A673 (cell line): Measurements from ENCODE around the gene KRTAP9-4. TPM values are rescaled to one million over a fixed set of nuclear protein-coding genes. Genes with fewer than 3 reads are reported as not detected.

Experiments used
- BruUV-seq: library from RNA; stranded (reverse); fragments of 400-500 nt; replicated peaks from 2 replicates; lab custom pipeline; 2021; lab: Mats Ljungman, UMichigan
- CTCF ChIA-PET: fragments of 300-600 bp; sonication (Branson Sonifier 250); formaldehyde crosslinking; loops from one replicate; lab custom pipeline; 2022; ENCODE audit warnings: antibody characterized with exemption; lab: Charles Lee
- POLR2A ChIA-PET: fragments of 300-600 bp; sonication (Branson Sonifier 250); formaldehyde crosslinking; loops from one replicate; lab custom pipeline; 2022; ENCODE audit warnings: antibody characterized with exemption; ENCODE audit not compliant: low non-redundant PET; lab: Charles Lee
- DNase-seq: peaks from one replicate; pipeline ENCODE4 v3.0.0-alpha.2; 2015; ENCODE audit warnings: low spot score
- H3K27ac ChIP-seq: fragments of 200-600 bp; sonication (generic); 2 replicates; pipeline ENCODE4 v1.5.1; 2016; ENCODE audit warnings: mixed run types, low read depth, mild to moderate bottlenecking, mixed read lengths, antibody characterized with exemption, low read length; ENCODE audit not compliant: poor library complexity, severe bottlenecking
- H3K27me3 ChIP-seq: fragments of 200-600 bp; sonication (generic); replicated peaks from 2 replicates; pipeline ENCODE4 v1.6.1; 2017; ENCODE audit warnings: mixed run types, low read depth, mild to moderate bottlenecking, mixed read lengths, antibody characterized with exemption, low read length; ENCODE audit not compliant: insufficient read depth, poor library complexity
- H3K36me3 ChIP-seq: fragments of 200-600 bp; sonication (generic); 2 replicates; pipeline ENCODE4 v1.6.1; 2016; ENCODE audit warnings: mixed run types, mild to moderate bottlenecking, mixed read lengths, antibody characterized with exemption, low read length; ENCODE audit not compliant: insufficient read depth, poor library complexity, severe bottlenecking
- H3K4me1 ChIP-seq: fragments of 200-600 bp; sonication (generic); 2 replicates; pipeline ENCODE4 v1.6.1; 2017; ENCODE audit warnings: mixed run types, mild to moderate bottlenecking, mixed read lengths, antibody characterized with exemption, low read length; ENCODE audit not compliant: insufficient read depth, poor library complexity, severe bottlenecking
- H3K4me3 ChIP-seq: fragments of 200-600 bp; sonication (generic); 2 replicates; pipeline ENCODE4 v1.5.1; 2016; ENCODE audit warnings: low read depth, mixed run types, mild to moderate bottlenecking, mixed read lengths, low read length; ENCODE audit not compliant: poor library complexity, severe bottlenecking
- H3K9me3 ChIP-seq: fragments of 200-600 bp; sonication (generic); 2 replicates; pipeline ENCODE4 v1.6.1; 2016; ENCODE audit warnings: mixed run types, low read depth, mild to moderate bottlenecking, mixed read lengths, antibody characterized with exemption, low read length; ENCODE audit not compliant: poor library complexity, severe bottlenecking
- CTCF ChIP-seq: fragments of 300-800, 200-600 bp; sonication (generic); conservative IDR thresholded peaks from 2 replicates; pipeline ENCODE4 v1.5.1; 2017; ENCODE audit warnings: low read depth, mild to moderate bottlenecking, antibody characterized with exemption, low read length, moderate library complexity, mixed read lengths
- EZH2 ChIP-seq: fragments of 200-600 bp; sonication (generic); IDR thresholded peaks from 2 replicates; pipeline ENCODE4 v1.6.1; 2017; ENCODE audit warnings: borderline replicate concordance, low read depth, mild to moderate bottlenecking, mixed read lengths, antibody characterized with exemption, low read length; ENCODE audit not compliant: poor library complexity, severe bottlenecking
- intact Hi-C: fragments of 100-400 bp; cut with micrococcal nuclease; formaldehyde crosslinking; loops from one replicate; pipeline ENCODE4 v1.10.0; 2022; ENCODE audit not compliant: unreplicated experiment
- total RNA-seq: library from RNA; stranded (reverse); gene quantifications from 2 replicates; pipeline ENCODE4 v1.2.3, GENCODE V29; 2021

Gene KRTAP9-4
- total RNA-seq, 1 experiment from 2014 or later: not detected

GRCh38 chr17:41256291-41256685 is 6.8 kb downstream of the KRTAP9-4 start:
- DNase-seq: no peak
- Histone ChIP-seq H3K36me3 (no peaks in the 10 kb centered on the region), H3K9me3 (no peaks in the 10 kb centered on the region), H3K27me3 (no peaks in the 10 kb centered on the region), H3K4me3 (no peak overlapping the region), H3K27ac (no peak overlapping the region), H3K4me1 (no peaks in the 10 kb centered on the region)
- no TSS peak for BruUV-seq
- ChIA-PET CTCF (no interaction called here), POLR2A (no interaction called here)
- TF ChIP-seq CTCF: no peak
- TF ChIP-seq EZH2: no peak
- intact Hi-C loops: no loop called here

- Histone ChIP-seq H3K27me3 (no peaks in the 10 kb centered on the region), H3K27ac (no peak overlapping the region), H3K4me1 (no peaks in the 10 kb centered on the region), H3K36me3 (no peaks in the 10 kb centered on the region), H3K4me3 (no peak overlapping the region), H3K9me3 (no peaks in the 10 kb centered on the region)
- TF ChIP-seq EZH2: no peak
- TF ChIP-seq CTCF: no peak
- ChIA-PET CTCF (no interaction called here), POLR2A (no interaction called here)
- intact Hi-C loops: no loop called here
- DNase-seq: no peak
- BruUV-seq: no TSS peak
Measured at GRCh38 chr17:41258406-41258805, 8.9 kb downstream of the KRTAP9-4 start.

- TF ChIP-seq CTCF (no peak), EZH2 (no peak)
Measured at GRCh38 chr17:41263212-41263611, 13.7 kb downstream of the KRTAP9-4 start.

More at GRCh38 chr17:41263212-41263611, 13.7 kb downstream of the KRTAP9-4 start:
- H3K27me3 ChIP-seq: no peaks in the 10 kb centered on the region
- H3K4me3 ChIP-seq: no peak overlapping the region
- ChIA-PET CTCF (no interaction called here), POLR2A (no interaction called here)
- no peak overlapping the region for H3K27ac ChIP-seq
- no peak for DNase-seq
- BruUV-seq: no TSS peak
- no peaks in the 10 kb centered on the region for H3K36me3 ChIP-seq
- no peaks in the 10 kb centered on the region for H3K9me3 ChIP-seq
- intact Hi-C loops: no loop called here
- no peaks in the 10 kb centered on the region for H3K4me1 ChIP-seq
